Measurements from ENCODE around the gene RNF114.
A peak's percentile ranks its signal among the peaks of the same experiment; 100 is the strongest.
"Not testable (repeated sequence)": the region's sequence is repeated elsewhere in the genome, so short reads cannot be mapped to it uniquely, and the experiment has no call there.

The RNF114 gene

GRCh38 chr20:49964964-49965780 lies 29.0 kb downstream of the RNF114 start:
- DNase-seq, result peak in 3 of 51 donors; percentile 3 to 9 (median 8)

GRCh38 chr20:49965781-49966305 lies 29.6 kb downstream of the RNF114 start:
- no peak for DNase-seq

DNA sequence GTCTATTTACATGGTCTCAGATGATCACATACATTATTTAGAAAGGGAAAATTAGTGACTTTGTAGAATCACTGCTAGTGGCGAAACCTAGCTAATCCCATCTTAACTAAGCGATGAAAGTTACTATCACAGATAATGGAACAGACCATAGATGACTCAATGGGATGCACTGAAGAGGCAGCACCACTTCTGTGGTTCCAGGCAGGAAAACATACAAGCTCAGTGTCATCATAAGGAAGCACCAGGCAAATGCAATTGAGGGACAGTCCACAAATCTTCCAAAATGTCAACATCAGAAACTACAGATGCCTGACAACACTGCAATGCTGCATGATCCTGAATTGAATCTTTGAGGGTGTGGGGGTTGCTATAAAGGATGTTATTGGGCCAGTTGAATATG lies 30.7 kb downstream of the RNF114 start:
- DNase-seq, result no peak

- DNase-seq, result no peak
Observed at GRCh38 chr20:49969234-49969633, 33.0 kb downstream of the RNF114 start.

GRCh38 chr20:49969946-49970345 lies 33.7 kb downstream of the RNF114 start:
- DNase-seq, result no peak

DNA sequence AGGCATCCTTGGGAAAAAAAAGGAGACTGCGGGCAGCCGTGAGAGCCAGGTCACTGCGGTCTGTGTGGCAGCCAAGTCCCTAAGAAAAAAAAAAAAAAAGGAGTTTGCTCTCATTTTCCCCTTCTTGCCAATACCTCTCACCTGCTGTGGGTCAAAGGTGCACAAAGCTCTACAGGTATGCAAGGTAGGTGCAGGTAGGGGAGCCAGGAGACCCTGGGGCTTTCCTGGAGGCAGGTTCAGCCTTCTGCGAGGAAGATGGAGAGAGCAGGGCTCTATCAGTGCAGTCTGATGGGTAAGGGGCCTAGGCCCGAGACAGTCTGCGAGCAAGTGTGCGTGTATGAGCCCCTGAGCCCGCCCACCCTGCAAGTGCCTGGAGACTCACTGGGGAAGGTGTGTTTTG lies 34.3 kb downstream of the RNF114 start:
- DNase-seq, result no peak

DNA sequence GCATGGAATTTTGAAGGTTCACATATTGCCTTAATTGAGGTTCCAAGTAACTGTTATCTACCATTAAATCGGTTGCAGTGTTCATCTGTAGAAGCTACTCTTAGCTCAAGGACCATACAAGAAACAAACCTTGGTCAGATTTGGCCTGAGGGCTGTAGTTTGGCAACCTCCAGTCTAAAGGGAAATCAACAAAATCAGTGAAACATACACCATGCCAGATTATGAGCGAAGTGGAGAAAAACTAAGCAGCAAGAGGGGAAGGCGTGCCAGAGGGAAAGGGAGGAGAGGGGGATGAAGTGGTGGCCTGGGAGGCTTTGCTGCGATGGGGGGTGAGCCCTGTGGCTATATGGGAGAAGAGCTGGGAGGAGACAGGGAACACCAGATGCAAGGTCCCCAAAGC lies 37.8 kb downstream of the RNF114 start:
- no peak for DNase-seq

GRCh38 chr20:49976542-49976941 lies 40.3 kb downstream of the RNF114 start:
- no peak for DNase-seq

GRCh38 chr20:49977740-49978139 lies 41.5 kb downstream of the RNF114 start:
- not testable (repeated sequence) for DNase-seq

DNA sequence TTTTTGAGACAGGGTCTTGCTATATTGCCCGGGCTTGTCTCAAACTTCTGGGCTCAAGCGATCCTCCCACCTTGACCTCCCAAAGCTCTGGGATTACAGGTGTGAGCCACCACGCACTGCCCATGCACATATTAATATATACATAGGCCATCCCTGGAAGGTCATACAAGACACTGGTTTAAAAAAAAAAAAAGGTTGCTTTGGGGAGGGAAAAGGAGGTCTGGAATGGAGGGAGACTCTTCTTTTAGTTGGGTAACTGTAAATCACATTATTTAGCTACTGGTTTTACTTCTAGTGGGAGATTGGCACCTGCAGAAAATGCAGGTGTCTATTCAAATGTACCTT lies 42.5 kb downstream of the RNF114 start:
- DNase-seq, result no peak

GRCh38 chr20:49979030-49979832 lies 43.0 kb downstream of the RNF114 start:
- peak in 41 of 51 donors; percentile 12 to 73 (median 39) for DNase-seq

- DNase-seq, result no peak
Observed at GRCh38 chr20:49980140-49981008, 44.2 kb downstream of the RNF114 start.

- DNase-seq, result no peak
Observed at GRCh38 chr20:49981218-49982071, 45.2 kb downstream of the RNF114 start.

DNA sequence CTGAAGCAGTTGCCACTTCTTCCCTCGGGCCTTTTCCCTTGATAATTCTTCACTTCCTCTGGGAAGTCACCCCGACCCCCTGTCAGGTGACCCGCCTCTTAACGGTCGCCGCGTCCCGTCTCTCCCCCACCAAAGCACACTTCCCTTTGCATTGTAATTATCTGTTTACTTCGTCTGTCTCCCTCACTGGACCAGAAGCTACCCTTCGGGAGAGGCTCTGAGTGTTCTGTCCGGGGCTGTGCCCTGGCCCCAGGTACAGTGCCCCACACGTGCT lies 45.8 kb downstream of the RNF114 start:
- no peak for DNase-seq

DNA sequence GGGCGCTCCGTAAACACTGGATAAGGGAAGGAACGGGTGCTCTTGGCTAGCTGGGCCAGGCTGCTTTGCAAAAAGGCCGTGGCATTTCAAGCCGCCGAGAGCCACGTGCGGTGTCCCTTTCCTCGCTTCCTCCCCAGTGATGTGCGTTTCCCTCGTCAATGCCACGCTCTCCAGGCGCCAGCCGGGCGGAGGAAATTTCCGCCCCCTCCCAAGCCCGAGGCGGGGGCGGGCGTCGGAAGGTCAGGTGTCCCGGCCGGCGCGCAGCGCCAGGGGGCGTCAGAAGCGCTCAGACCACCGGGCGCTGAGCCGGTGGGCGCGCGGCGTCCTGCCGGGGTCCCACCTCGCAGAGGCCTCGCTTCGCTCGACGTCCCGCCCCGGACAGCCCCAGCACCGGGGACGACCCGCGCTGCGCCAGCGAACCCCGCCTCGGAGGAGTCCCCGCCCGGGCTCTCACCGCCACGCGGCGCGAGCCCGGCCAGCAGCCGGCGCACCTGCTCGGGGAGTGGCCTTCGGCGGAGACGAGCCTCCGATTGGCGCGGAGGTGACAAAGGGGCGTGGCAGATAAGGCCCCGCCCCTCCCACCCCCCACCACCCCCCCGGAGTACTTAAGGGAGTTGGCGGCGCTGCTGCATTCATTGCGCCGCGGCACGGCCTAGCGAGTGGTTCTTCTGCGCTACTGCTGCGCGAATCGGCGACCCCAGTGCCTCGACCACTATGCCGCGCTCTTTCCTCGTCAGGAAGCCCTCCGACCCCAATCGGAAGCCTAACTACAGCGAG lies 46.3 kb downstream of the RNF114 start, which contains the start of gene SNAI1:
TSS of gene SNAI1 (plus strand) at position 635 of the 777 bp plus-strand sequence. CDS start at position 715, 80 bp downstream.
- DNase-seq, result peak in 47 of 51 donors; percentile 23 to 87 (median 68)

DNA sequence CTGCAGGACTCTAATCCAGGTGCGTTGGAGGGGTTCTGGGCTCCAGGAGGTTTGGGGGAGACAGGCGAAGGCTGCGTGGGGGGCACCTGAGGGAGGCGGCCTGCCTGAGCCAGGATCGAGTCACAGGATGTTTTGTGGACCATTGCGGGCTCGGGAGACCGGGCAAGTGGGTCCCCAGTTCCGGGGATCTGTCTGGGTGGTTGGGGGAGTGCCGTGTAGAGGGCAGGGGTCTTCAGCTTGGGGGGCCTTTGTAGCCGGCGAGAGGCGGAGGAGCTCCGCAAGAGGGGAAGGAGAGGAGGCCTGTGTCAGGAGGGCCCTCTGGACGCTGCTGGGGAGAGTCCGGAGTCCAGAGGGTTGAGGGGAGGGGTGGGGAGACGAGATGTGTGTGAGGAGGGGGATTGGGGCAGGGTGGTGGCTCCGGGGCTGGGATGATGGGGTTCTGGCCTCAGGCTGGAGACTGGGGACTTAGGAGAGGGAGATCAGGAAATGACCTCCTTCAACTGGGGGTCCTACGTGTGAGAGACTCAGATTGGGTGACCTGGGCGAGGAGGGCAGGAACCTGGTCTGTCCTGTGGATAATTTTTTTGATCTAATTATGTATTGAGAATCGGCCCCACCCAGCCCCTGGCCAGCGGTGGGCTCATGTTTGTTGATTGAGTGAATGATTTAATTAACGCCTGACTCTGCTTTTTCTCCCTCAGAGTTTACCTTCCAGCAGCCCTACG lies 47.1 kb downstream of the RNF114 start:
- peak in 1 of 51 donors; percentile 20 for DNase-seq

GRCh38 chr20:49983848-49984408 lies 47.7 kb downstream of the RNF114 start:
- peak in 4 of 51 donors; percentile 3 to 20 (median 12) for DNase-seq

GRCh38 chr20:49984426-49985153 lies 48.4 kb downstream of the RNF114 start:
- DNase-seq, result no peak

Measured in hypothalamus (tissue), 51 donors.